ENCODE results near the gene DNAJC17. TPM values are rescaled to one million over a fixed set of nuclear protein-coding genes. Genes with fewer than 3 reads are reported as not detected.

Gene DNAJC17
- total RNA-seq, 2 donors from 2014 or later = 38.1 to 48.0 TPM

DNA sequence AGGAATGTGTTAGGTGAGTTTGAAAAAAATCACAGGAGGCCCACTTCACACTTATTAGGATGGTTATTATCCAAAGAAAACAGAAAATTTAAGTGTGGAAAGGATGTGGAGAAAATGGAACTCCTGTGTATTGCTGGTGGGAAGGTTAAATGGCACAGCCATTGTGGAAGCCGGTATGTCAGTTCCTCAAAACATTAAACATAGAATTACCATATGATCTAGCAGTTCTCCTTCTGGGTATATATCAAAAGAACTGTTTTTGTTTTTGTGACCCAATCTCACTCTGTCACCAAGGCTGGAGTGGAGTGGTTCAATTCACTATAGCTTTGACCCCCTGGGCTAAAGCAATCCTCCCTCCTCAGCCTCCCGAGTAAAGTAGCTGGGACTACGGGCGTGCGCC lies 10.8 kb downstream of the DNAJC17 start:
- H3K9ac ChIP-seq (ENCODE audit: low read depth in 2 of 2, low read length in 2 of 2) = no peak overlapping the region
- H3K27me3 ChIP-seq = no peaks in the 10 kb centered on the region
- H3K27ac ChIP-seq = peak overlapping the region; percentile 16
- TF ChIP-seq, protein P1, sequence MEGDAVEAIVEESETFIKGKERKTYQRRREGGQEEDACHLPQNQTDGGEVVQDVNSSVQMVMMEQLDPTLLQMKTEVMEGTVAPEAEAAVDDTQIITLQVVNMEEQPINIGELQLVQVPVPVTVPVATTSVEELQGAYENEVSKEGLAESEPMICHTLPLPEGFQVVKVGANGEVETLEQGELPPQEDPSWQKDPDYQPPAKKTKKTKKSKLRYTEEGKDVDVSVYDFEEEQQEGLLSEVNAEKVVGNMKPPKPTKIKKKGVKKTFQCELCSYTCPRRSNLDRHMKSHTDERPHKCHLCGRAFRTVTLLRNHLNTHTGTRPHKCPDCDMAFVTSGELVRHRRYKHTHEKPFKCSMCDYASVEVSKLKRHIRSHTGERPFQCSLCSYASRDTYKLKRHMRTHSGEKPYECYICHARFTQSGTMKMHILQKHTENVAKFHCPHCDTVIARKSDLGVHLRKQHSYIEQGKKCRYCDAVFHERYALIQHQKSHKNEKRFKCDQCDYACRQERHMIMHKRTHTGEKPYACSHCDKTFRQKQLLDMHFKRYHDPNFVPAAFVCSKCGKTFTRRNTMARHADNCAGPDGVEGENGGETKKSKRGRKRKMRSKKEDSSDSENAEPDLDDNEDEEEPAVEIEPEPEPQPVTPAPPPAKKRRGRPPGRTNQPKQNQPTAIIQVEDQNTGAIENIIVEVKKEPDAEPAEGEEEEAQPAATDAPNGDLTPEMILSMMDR (IDR thresholded peaks at IDR 0.05) = no peak
- no peak for DNase-seq
- intact Hi-C loops (cut with DNase I) = no loop called here
- H3K4me3 ChIP-seq = no peak overlapping the region
- no peaks in the 10 kb centered on the region for H3K9me3 ChIP-seq
- no peaks in the 10 kb centered on the region for H3K36me3 ChIP-seq
- peaks cover 13% of the 10 kb centered on the region for H3K4me1 ChIP-seq

DNA sequence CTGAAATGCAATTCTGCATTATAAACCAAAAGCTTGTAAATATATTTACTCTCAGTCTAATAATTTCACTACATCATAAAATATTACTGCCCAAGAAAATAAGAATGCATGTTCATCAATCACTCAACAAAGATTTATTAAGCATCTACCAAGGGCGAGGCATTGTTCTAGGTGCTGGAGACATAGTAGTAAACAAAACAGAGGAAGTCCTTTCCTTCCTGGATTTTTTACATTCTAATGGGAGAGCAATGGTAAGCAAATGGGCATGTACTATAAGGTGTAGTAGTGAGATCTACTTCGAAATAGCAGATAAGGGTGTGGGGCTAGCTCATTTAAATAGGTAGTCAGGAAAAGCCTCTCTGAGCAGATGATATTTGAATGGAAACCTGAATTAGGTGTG lies 11.2 kb downstream of the DNAJC17 start:
- TF ChIP-seq, protein P1 (IDR thresholded peaks at IDR 0.05) = no peak

DNA sequence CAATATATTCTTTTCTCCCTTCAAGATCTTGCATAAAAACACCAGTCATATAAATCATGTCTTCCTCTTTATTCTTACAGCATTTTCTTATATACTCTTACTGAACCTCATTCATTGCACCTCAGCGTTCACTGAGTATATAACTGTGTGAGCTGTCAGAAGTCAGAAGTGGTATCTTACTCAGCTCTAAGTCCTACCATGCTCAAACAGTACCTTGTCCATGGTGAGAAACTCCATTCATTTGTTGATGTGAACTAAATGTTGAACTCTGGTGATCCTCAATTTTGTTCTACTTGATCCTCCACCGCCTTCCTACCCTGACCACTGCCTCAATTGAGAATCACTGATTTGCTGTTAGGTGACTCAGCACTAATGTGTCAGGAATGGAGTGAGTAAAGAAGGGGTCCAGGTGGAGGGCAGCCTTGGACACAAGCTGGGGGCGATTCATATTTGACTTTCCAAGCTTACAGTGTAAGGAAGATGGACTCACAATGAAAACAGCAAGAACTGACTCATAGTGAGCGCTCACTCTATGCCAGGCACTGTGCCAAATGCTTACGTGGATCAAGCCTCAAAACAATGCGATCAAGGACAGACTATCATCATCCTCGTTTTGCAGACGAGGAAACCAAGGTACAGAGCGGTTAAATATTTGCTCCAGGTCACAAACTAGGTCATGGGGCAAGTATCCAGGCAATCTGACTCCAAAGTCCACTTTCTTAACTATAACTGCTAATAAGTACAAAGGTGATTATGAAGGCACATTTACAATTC lies 13.9 kb downstream of the DNAJC17 start:
- peak; percentile 92 for DNase-seq
- Histone ChIP-seq H3K9me3 (no peaks in the 10 kb centered on the region), H3K9ac (ENCODE audit: low read depth in 2 of 2, low read length in 2 of 2) (peak overlapping the region in 1 of 2 donors; percentile 62), H3K27me3 (no peaks in the 10 kb centered on the region), H3K27ac (peak overlapping the region; percentile 56), H3K36me3 (no peaks in the 10 kb centered on the region), H3K4me1 (peaks cover 16% of the 10 kb centered on the region), H3K4me3 (no peak overlapping the region)
- TF ChIP-seq, protein P1 (IDR thresholded peaks at IDR 0.05) = no peak
- intact Hi-C loops (cut with DNase I) = no loop called here

More for the DNA sequence above, 11.2 kb downstream of the DNAJC17 start:
- DNase-seq = no peak
- Histone ChIP-seq H3K4me1 (peaks cover 13% of the 10 kb centered on the region), H3K4me3 (no peak overlapping the region), H3K36me3 (no peaks in the 10 kb centered on the region), H3K27me3 (no peaks in the 10 kb centered on the region), H3K27ac (peak overlapping the region; percentile 16), H3K9ac (ENCODE audit: low read depth in 2 of 2, low read length in 2 of 2) (no peak overlapping the region), H3K9me3 (no peaks in the 10 kb centered on the region)
- intact Hi-C loops (cut with DNase I) = no loop called here

DNA sequence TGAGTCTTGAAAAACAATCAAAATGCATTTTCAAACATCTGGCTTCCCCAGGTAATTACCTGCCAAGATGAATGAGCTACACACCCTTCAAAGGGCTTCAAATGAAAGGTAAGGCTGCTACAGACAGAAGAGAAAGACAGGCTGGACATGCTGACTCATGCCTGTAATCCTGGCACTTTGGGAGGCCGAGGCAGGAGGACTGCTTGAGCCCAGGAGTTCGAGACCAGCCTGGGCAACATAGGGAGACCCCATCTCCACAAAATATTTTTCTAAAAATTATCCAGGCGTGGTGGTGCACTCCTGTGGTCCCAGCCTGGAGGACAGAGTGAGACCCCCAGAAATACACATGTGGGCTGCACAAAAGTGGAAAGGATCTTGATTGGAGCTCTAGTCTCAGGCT lies 14.9 kb downstream of the DNAJC17 start:
- TF ChIP-seq, protein P1 (IDR thresholded peaks at IDR 0.05) = no peak
- no peak overlapping the region for H3K4me3 ChIP-seq
- no peak for DNase-seq
- no peak overlapping the region for H3K9ac ChIP-seq (ENCODE audit: low read depth in 2 of 2, low read length in 2 of 2)
- no peaks in the 10 kb centered on the region for H3K9me3 ChIP-seq
- no peaks in the 10 kb centered on the region for H3K27me3 ChIP-seq
- intact Hi-C loops (cut with DNase I) = no loop called here
- H3K27ac ChIP-seq = peak overlapping the region; percentile 26
- peaks cover 16% of the 10 kb centered on the region for H3K4me1 ChIP-seq
- no peaks in the 10 kb centered on the region for H3K36me3 ChIP-seq

DNA sequence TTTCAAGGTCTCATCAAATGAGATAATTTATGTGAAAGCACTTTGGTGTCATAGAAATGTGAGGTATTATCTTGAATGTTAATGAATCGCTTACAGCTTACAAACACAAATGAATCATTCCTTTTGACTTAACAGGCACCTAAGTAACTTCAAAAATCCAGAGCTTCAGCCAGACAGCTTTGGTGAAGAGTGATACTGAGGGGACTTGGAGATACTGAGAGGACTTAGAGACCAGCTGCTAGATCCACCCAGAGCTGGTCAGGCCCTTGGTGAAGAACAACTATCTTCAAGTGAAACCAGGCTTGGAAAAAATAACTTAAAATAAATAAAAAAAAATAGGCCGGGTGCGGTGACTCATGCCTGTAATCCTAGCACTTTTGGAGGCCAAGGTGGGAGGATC lies 16.6 kb downstream of the DNAJC17 start:
- no peaks in the 10 kb centered on the region for H3K27me3 ChIP-seq
- H3K36me3 ChIP-seq = no peaks in the 10 kb centered on the region
- H3K9ac ChIP-seq (ENCODE audit: low read depth in 2 of 2, low read length in 2 of 2) = no peak overlapping the region
- intact Hi-C loops (cut with DNase I) = no loop called here
- H3K27ac ChIP-seq = no peak overlapping the region
- TF ChIP-seq, protein P1 (IDR thresholded peaks at IDR 0.05) = no peak
- no peaks in the 10 kb centered on the region for H3K9me3 ChIP-seq
- no peak overlapping the region for H3K4me3 ChIP-seq
- H3K4me1 ChIP-seq = peaks cover 23% of the 10 kb centered on the region
- no peak for DNase-seq

All from colonic mucosa (tissue), 4 donors.